ENCODE results near the gene PP2D1.

The PP2D1 gene, protein sequence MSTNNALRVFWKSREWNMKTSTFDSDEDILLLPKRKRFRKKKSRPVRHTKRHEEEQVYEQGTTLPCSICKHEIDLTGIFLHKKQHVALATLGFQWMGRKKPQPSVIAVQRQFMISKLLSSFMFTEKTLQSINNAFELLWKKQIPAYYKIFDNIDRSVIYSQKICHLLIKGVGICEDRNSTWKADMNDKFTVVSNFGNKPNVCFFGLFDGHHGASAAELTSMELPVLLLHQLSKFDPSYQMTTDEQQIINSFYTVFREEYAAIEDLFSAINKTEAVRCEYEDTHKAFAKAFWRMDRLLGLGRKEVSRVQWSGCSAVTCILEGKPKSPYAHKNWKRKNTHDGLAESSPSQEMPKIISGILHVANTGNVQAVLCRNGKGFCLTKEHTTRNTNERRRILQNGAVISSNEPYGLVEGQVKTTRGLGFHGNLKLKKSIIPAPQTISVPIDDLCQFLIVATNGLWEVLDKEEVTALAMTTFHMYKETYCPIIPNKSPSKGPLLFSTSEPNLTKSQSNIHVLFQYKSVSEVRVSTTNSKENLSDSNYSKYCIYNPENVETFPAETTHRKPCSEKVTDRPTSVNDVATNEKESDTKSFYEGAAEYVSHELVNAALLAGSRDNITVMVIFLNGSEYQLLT

DNA sequence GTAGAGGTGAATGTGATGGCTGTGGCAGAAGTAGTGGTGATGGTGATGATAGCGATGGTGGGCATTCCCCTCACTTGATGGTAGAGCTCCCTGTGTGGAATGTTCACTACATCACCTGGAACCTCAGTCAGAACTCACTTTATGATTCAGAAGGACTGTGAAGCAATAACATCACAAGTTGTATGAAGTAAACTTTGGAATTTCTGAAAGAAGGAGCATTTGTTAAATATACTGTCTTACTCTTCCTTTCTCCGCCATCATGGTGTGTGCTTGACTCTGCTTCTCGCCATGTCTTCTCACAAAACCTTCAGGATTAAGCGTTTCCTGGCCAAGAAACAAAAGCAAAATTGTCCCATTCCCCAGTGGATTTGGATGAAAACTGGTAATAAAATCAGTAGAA, at the start of gene PP2D1:
Gene PP2D1, minus strand, starts transcription at position 101 of the 400 bp plus-strand sequence. CDS start 192 bp downstream, outside the sequence.
- no peak for DNase-seq (ENCODE audit: low read depth, low spot score)
- H3K27me3 ChIP-seq (ENCODE audit: control insufficient read depth, insufficient read depth, low read length) = no peaks in the 10 kb centered on the region
- no peak within 1 kb of the TSS for H3K4me3 ChIP-seq (ENCODE audit: low read length)
- no peaks in the 10 kb centered on the region for H3K9me3 ChIP-seq (ENCODE audit: control insufficient read depth, insufficient read depth, low read length)
- no peaks in the 10 kb centered on the region for H3K36me3 ChIP-seq (ENCODE audit: control insufficient read depth, insufficient read depth, low read length)
- H3K27ac ChIP-seq (ENCODE audit: low read length) = no peak within 1 kb of the TSS
- WGBS (ENCODE audit: insufficient coverage, insufficient read length) = no CpG with 5 or more reads among the region's 4 CpGs
- no peaks in the 10 kb centered on the region for H3K4me1 ChIP-seq (ENCODE audit: control insufficient read depth, insufficient read depth, low read length)

DNA sequence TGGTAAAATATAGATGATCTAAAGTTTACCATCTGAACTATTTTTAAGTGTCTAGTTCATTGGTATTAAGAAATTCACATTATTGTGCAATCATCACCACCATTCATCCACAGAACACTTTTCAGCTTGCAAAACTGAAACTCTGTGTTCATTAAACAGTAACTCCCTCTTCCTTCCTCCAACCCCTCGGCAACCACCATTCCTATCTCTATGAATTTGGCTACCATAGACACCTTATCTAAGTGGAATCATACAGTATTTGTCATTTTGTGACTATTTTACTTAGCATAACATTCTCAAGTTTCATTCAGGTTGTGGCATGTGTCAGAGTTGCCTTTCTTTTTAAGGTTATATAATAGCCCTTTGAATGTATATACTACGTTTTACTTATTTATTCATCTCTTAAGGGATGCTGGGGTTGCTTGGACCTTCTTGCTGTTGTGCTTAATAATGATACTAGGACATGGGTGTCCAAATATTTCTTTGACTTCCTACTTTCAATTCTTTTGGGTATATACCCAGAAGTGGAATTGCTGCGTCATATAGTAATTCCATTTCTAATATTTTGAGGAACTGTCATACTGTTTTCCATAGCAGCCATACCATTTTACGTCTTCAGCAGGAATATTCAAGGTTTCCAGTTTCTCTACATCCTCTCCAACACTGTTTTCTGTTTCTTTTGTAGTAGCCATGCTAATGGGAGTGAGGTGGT, 49.1 kb upstream of the PP2D1 start:
- no peaks in the 10 kb centered on the region for H3K9me3 ChIP-seq (ENCODE audit: control insufficient read depth, insufficient read depth, low read length)
- no peaks in the 10 kb centered on the region for H3K36me3 ChIP-seq (ENCODE audit: control insufficient read depth, insufficient read depth, low read length)
- no peaks in the 10 kb centered on the region for H3K4me1 ChIP-seq (ENCODE audit: control insufficient read depth, insufficient read depth, low read length)
- WGBS (ENCODE audit: insufficient coverage, insufficient read length) = no CpG with 5 or more reads among the region's 4 CpGs
- no peak for DNase-seq (ENCODE audit: low read depth, low spot score)
- H3K27ac ChIP-seq (ENCODE audit: low read length) = no peak overlapping the region
- H3K27me3 ChIP-seq (ENCODE audit: control insufficient read depth, insufficient read depth, low read length) = no peaks in the 10 kb centered on the region
- H3K4me3 ChIP-seq (ENCODE audit: low read length) = no peak overlapping the region

DNA sequence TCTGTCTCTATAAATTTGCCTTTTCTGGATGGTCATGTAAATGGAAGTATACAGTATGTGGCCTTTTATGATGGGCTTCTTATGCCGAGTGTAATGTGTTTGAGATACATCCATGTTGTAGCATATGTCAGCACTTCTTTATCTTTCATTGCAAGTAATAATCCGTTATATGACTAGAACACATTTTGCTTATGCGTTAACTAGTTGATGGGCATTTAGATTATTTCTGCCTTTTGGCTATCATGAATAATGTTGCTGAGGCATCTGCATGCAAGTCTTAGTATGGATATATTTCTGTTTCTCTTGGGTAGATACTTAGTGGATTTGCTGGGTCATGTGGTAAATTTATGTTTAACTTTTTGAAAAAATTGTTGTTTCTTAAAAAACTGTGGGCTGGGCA, 47.9 kb upstream of the PP2D1 start:
- Histone ChIP-seq H3K27me3 (ENCODE audit: control insufficient read depth, insufficient read depth, low read length) (no peaks in the 10 kb centered on the region), H3K4me1 (ENCODE audit: control insufficient read depth, insufficient read depth, low read length) (no peaks in the 10 kb centered on the region), H3K9me3 (ENCODE audit: control insufficient read depth, insufficient read depth, low read length) (no peaks in the 10 kb centered on the region), H3K4me3 (ENCODE audit: low read length) (no peak overlapping the region), H3K27ac (ENCODE audit: low read length) (no peak overlapping the region), H3K36me3 (ENCODE audit: control insufficient read depth, insufficient read depth, low read length) (no peaks in the 10 kb centered on the region)
- DNase-seq (ENCODE audit: low read depth, low spot score) = no peak
- WGBS (ENCODE audit: insufficient coverage, insufficient read length) = no CpG with 5 or more reads among the region's 3 CpGs

DNA sequence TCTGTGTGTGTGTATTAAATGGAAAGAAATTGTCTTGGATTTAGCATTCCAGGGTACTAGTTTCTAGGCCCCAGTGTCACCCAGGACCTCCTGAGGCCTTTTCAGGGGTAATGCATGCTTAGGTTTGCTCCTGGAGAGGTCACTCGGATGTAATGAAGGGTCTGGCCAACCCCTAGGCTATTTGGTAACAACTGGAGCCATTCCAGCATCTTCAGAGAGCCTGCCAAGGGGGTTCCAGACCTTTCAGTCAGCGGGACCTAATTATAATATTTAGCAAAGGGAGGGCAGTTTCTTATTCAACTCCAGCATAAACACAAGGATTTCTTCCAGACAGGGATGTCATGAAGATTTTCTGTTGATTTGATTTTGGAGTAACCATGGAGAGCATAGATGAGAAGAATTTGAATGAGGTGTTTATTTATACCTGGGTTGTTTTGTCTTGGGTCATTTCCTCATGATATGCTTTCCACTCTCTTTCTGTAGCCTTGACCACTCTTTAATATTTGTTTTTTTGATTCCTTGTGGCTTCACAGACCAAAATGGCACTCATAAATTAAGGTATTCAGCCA, 45.6 kb upstream of the PP2D1 start:
- no peak overlapping the region for H3K27ac ChIP-seq (ENCODE audit: low read length)
- no CpG with 5 or more reads among the region's 2 CpGs for WGBS (ENCODE audit: insufficient coverage, insufficient read length)

DNA sequence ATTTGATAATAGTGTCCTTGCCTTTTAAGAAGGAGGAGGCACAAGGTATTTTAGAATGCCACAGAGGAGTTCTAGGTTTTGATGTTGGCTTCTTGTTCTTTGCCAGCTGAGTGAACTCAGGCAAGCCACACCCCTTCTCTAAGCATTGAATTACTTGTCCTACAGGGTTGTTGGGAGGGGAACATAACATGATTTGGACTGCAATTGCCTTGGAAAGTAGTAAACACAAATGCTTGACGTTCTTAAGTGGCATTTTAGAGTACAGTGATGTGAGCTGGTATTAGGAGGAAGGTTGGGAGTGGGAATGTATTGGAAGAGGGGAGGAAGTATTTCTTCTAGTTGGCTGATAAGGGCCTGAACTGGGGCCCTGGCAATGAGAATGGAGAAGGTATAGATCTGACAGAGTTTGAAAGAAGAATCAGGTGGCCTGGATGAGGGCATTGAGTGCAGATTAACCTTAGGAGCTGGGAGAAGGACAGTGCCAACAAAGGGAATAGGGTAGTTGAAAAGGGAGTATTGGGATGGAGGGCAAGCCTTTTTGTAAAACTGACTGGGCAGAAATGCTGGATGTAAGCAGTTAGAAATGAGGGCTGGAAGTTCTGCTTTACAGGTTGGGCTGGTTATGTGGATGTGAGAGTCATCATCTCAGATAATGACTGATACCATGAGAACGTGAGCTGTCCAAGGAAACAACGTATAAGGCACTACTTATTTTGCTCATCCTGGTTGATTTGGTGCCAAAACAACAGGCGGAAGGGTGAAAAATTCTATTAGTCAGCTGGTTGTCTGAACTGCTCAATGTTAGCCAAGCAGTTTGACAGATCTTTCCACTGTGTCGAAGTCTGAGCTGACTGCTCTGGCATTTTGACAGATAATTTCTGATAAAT, 44.9 kb upstream of the PP2D1 start:
- no peaks in the 10 kb centered on the region for H3K9me3 ChIP-seq (ENCODE audit: control insufficient read depth, insufficient read depth, low read length)
- WGBS (ENCODE audit: insufficient coverage, insufficient read length) = 100% methylated on average over 1 of the region's 5 CpGs
- no peak overlapping the region for H3K4me3 ChIP-seq (ENCODE audit: low read length)
- H3K36me3 ChIP-seq (ENCODE audit: control insufficient read depth, insufficient read depth, low read length) = no peaks in the 10 kb centered on the region
- H3K27ac ChIP-seq (ENCODE audit: low read length) = no peak overlapping the region
- no peaks in the 10 kb centered on the region for H3K27me3 ChIP-seq (ENCODE audit: control insufficient read depth, insufficient read depth, low read length)
- H3K4me1 ChIP-seq (ENCODE audit: control insufficient read depth, insufficient read depth, low read length) = no peaks in the 10 kb centered on the region
- DNase-seq (ENCODE audit: low read depth, low spot score) = no peak

More for the DNA sequence above, 45.6 kb upstream of the PP2D1 start:
- Histone ChIP-seq H3K4me1 (ENCODE audit: control insufficient read depth, insufficient read depth, low read length) (no peaks in the 10 kb centered on the region), H3K9me3 (ENCODE audit: control insufficient read depth, insufficient read depth, low read length) (no peaks in the 10 kb centered on the region), H3K4me3 (ENCODE audit: low read length) (no peak overlapping the region), H3K27me3 (ENCODE audit: control insufficient read depth, insufficient read depth, low read length) (no peaks in the 10 kb centered on the region), H3K36me3 (ENCODE audit: control insufficient read depth, insufficient read depth, low read length) (no peaks in the 10 kb centered on the region)
- no peak for DNase-seq (ENCODE audit: low read depth, low spot score)

DNA sequence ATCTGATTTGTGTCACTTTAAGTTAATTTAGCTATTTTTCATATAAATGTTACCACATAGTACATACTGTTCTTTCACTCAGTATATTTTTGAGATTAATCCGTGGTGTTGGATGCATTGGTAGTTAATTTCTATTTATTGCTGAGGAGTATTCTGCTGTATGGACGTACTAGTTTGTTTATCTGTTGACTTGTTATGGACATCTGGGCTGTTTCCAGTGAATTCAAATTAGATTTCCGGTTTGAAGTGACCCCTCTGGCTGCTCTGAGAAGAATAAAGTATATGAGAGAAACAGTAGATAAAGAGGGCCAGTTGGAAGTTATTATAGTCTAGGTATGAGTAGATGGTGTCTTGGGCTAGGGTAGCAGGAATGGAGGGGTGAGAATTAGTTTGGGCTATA, 43.8 kb upstream of the PP2D1 start:
- Histone ChIP-seq H3K4me1 (ENCODE audit: control insufficient read depth, insufficient read depth, low read length) (no peaks in the 10 kb centered on the region), H3K27me3 (ENCODE audit: control insufficient read depth, insufficient read depth, low read length) (no peaks in the 10 kb centered on the region), H3K27ac (ENCODE audit: low read length) (no peak overlapping the region), H3K9me3 (ENCODE audit: control insufficient read depth, insufficient read depth, low read length) (no peaks in the 10 kb centered on the region), H3K4me3 (ENCODE audit: low read length) (no peak overlapping the region), H3K36me3 (ENCODE audit: control insufficient read depth, insufficient read depth, low read length) (no peaks in the 10 kb centered on the region)
- no peak for DNase-seq (ENCODE audit: low read depth, low spot score)
- no CpG with 5 or more reads among the region's 3 CpGs for WGBS (ENCODE audit: insufficient coverage, insufficient read length)

DNA sequence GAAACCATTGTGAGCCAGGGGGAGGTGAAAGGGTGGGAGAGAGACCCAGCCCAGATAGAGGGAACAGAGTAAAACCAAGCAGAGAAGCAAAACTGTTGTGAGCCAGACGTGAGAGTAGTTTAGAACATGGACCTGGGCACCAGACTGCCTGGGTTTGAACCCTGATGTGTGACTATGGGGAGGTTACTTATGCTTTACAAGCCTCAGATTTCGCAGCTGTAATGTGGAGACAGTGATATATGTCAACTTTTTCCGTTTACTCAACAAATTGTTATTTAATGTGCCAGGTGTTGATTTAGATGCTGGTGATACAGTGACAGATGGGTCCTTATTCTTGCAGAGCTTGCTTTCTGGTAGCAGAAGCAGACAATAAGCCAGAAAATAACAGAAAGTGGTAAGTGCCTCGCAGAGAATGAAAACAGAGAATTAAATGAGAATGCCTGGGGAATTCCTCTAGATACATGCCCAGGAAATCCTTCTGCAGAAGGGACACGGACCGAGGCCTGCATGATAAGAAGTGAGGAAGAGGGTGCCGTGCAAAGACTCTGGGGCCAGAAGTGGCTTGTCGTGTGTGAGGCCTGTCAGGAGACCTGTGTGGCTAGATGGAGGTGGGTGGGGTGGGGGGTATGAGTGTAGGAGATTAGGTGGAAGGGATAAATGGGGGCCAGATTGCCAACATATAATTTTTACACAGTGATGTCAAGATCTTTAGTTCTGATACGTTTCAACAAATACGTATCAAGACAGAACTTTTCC, 43.1 kb upstream of the PP2D1 start:
- WGBS (ENCODE audit: insufficient coverage, insufficient read length) = no CpG with 5 or more reads among the region's 10 CpGs
- DNase-seq (ENCODE audit: low read depth, low spot score) = no peak

DNA sequence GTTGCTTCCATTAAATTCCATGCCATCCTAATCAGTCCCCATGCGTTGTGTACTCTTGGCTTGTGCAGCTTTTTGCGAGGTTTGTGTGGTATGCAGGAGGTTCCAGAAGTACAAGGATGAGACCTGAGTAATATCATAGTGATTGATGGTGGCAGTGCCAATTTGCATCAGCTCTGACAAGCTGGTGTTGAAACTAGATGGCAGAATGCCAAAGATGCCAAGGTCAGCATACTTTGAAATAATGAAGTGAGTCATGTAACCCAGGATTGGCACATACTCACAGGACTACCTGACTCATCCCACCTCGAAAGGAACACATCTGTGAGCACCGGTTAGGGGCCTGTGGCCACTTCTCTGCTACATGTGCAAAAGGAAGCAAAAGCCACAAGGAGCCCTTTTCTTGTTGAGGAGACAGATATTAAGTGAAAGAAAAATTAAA, 42.5 kb upstream of the PP2D1 start:
- H3K9me3 ChIP-seq (ENCODE audit: control insufficient read depth, insufficient read depth, low read length) = no peaks in the 10 kb centered on the region
- no peaks in the 10 kb centered on the region for H3K4me1 ChIP-seq (ENCODE audit: control insufficient read depth, insufficient read depth, low read length)
- DNase-seq (ENCODE audit: low read depth, low spot score) = no peak
- no peaks in the 10 kb centered on the region for H3K36me3 ChIP-seq (ENCODE audit: control insufficient read depth, insufficient read depth, low read length)
- no peaks in the 10 kb centered on the region for H3K27me3 ChIP-seq (ENCODE audit: control insufficient read depth, insufficient read depth, low read length)
- H3K27ac ChIP-seq (ENCODE audit: low read length) = no peak overlapping the region
- H3K4me3 ChIP-seq (ENCODE audit: low read length) = no peak overlapping the region
- WGBS (ENCODE audit: insufficient coverage, insufficient read length) = no CpG with 5 or more reads among the region's 4 CpGs

More for the DNA sequence above, 43.1 kb upstream of the PP2D1 start:
- Histone ChIP-seq H3K4me3 (ENCODE audit: low read length) (no peak overlapping the region; the same call in 1 of the 2 replicates), H3K27ac (ENCODE audit: low read length) (no peak overlapping the region), H3K36me3 (ENCODE audit: control insufficient read depth, insufficient read depth, low read length) (no peaks in the 10 kb centered on the region), H3K9me3 (ENCODE audit: control insufficient read depth, insufficient read depth, low read length) (no peaks in the 10 kb centered on the region), H3K4me1 (ENCODE audit: control insufficient read depth, insufficient read depth, low read length) (no peaks in the 10 kb centered on the region), H3K27me3 (ENCODE audit: control insufficient read depth, insufficient read depth, low read length) (no peaks in the 10 kb centered on the region)

DNA sequence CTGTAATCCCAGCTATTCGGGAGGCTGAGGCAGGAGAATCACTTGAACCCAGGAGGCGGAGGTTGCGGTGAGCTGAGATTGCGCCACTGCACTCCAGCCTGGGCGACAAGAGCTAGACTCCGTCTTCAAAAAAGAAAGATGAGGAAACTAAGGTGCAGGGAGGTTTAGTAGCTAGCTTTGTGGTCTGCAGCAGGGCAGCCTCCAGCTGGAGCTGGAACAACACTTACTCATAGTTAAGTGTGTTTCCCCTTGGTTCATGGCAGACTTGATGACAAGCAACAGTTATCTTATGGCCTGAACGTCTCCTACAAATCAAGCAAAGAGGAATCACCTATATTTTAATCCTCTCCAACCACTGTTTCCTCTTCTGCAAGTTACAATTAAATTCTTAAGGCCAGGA, 40.8 kb upstream of the PP2D1 start:
- Histone ChIP-seq H3K36me3 (ENCODE audit: control insufficient read depth, insufficient read depth, low read length) (no peaks in the 10 kb centered on the region), H3K27me3 (ENCODE audit: control insufficient read depth, insufficient read depth, low read length) (no peaks in the 10 kb centered on the region), H3K9me3 (ENCODE audit: control insufficient read depth, insufficient read depth, low read length) (no peaks in the 10 kb centered on the region), H3K4me3 (ENCODE audit: low read length) (no peak overlapping the region), H3K4me1 (ENCODE audit: control insufficient read depth, insufficient read depth, low read length) (no peaks in the 10 kb centered on the region), H3K27ac (ENCODE audit: low read length) (no peak overlapping the region)
- WGBS (ENCODE audit: insufficient coverage, insufficient read length) = no CpG with 5 or more reads among the region's 7 CpGs
- DNase-seq (ENCODE audit: low read depth, low spot score) = no peak
